VCaP (cell line): ENCODE results near the gene EGFR.

ENCODE experiments used
- H3K27ac ChIP-seq: fragments of 450-650 bp; 2 replicates; pipeline ENCODE4 v1.5.1; 2017
- TF ChIP-seq, protein P1 (sequence below): fragments of 450-650 bp; conservative IDR thresholded peaks from 2 replicates; pipeline ENCODE4 v1.5.1; 2017; ENCODE audit warnings: mild to moderate bottlenecking, moderate library complexity

EGFR gene

DNA sequence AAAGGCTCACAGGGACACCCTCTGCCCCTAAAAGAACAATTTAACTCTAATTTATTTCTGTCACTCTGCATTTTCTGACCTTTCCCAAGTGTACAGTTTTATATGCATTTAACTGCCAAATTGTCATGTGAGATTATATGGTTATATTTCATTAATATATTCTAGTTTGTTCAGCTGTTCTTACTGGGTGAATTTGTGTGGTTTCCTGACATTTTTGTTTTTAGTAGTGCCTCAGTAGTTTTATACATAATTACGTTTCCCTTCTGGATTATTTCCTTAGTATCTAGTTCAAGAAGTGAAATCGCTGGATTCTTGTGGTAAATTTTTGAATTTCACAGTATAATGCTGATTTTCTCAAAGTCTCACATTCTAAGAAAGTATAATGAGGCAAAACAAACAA, 41.3 kb downstream of the EGFR start:
- TF ChIP-seq, protein P1, sequence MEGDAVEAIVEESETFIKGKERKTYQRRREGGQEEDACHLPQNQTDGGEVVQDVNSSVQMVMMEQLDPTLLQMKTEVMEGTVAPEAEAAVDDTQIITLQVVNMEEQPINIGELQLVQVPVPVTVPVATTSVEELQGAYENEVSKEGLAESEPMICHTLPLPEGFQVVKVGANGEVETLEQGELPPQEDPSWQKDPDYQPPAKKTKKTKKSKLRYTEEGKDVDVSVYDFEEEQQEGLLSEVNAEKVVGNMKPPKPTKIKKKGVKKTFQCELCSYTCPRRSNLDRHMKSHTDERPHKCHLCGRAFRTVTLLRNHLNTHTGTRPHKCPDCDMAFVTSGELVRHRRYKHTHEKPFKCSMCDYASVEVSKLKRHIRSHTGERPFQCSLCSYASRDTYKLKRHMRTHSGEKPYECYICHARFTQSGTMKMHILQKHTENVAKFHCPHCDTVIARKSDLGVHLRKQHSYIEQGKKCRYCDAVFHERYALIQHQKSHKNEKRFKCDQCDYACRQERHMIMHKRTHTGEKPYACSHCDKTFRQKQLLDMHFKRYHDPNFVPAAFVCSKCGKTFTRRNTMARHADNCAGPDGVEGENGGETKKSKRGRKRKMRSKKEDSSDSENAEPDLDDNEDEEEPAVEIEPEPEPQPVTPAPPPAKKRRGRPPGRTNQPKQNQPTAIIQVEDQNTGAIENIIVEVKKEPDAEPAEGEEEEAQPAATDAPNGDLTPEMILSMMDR, result no peak
- no peak overlapping the region for H3K27ac ChIP-seq

DNA sequence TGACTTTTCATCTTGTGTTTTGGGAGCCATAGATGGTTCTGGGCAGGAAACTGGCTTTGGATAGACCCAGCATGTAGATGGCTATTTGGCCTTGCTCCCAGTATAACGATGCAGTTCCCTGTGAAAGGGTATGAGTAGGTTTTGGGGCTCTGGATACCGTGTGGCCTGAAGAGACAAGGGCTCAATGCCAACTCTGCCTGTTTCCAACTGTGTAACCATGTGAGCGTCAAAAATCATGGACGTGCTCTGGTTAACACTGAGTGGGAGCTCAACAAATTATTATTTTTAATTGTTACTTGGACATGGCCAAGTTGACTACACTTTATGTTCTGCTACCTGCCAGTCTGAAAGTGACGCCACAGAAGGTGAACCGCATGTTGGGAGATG, 41.8 kb downstream of the EGFR start:
- no peak overlapping the region for H3K27ac ChIP-seq
- TF ChIP-seq, protein P1, result no peak

DNA sequence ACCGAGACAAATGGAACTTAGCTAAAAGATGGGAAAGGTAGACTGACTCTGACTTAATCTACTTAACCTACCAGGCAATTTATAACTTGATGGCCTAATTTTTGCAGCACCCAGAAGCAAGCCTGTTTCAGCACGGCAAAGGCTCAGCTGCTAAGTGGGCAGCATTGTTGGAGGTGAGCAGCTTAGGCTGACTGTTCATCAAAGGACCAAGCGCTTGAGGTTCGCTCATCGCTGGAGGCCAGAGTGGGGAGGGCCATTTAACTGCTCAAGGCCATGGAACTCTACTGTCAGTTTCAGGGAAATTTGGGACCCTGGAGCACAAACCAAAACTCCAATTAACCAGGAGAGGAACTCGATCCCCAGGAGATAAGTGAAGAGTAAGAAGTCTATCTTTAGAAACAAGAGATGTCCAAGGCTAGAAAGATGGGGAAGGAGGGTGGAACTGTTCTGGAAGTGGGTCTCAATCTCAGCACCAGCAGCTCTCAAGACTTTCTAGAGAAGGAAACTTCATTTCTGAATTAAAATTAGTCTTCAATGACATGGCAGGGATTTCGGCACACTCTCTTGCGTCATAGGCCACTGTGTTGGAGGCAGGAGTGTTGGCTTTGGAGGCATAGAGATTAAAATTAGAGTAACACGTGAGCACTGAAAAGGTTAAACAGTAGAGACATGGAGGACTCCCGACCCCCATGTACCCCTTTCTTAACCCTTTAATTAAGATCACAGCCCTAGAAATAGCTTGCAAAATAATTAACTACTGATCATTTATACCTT, 43.1 kb downstream of the EGFR start:
- TF ChIP-seq, protein P1, result no peak
- no peak overlapping the region for H3K27ac ChIP-seq

DNA sequence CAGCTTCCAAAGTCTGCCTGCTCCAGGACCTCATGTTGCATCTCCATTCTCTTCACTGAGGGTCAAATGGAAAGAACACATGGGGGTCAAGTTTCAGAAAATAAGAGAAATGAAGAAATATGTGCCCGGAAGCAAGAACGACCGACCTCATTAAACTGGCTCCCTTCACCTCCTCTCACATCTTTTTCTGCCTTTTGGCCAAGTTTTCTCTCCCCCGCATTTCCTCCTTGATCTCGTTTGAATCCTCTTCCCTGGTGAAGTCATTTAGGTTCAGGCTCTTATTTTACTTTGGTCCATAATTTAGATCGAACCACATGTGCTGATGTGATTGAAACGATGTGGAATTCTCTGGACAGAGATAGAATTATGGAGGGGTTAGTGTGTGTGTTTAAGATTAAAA, 44.2 kb downstream of the EGFR start:
- H3K27ac ChIP-seq, result no peak overlapping the region
- TF ChIP-seq, protein P1, result no peak

DNA sequence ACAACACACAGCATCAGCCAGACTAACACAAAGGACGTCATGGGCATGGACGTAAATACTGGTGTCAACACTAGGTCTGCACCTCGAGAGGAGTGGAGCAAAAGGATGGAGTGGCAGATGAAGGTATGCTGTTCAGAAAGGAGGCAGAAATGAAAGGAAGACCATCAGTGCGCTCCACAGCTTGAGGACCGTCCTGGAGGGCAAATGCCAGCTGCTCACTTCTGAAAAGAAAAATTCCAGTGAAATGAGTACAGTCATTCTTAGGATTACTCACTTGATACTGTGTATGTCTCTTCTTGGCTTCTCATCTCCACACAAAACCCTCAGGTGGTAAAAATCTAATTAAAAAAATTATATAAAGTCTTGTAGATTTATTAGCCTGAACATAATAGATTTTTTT, 44.8 kb downstream of the EGFR start:
- TF ChIP-seq, protein P1, result no peak
- no peak overlapping the region for H3K27ac ChIP-seq

DNA sequence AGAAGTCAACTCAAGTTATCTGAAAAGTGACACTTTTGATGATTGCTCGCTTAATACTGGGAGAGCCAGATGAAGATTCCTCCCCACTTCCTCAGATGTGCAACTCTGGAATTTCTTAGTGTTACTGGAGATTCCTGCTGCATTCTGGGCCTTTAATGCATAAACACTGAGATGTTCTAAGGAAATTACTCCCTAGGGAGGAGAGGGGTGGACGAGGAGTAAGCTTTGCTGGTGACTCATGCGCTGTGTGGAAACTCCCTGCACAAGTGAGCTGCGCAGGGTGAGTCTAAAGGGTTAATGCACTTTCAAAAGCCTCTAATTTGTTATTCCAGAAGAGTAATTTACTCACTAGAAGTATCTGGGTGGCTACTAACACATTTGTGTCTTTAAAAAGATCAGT, 46.3 kb downstream of the EGFR start:
- TF ChIP-seq, protein P1, result no peak
- no peak overlapping the region for H3K27ac ChIP-seq

DNA sequence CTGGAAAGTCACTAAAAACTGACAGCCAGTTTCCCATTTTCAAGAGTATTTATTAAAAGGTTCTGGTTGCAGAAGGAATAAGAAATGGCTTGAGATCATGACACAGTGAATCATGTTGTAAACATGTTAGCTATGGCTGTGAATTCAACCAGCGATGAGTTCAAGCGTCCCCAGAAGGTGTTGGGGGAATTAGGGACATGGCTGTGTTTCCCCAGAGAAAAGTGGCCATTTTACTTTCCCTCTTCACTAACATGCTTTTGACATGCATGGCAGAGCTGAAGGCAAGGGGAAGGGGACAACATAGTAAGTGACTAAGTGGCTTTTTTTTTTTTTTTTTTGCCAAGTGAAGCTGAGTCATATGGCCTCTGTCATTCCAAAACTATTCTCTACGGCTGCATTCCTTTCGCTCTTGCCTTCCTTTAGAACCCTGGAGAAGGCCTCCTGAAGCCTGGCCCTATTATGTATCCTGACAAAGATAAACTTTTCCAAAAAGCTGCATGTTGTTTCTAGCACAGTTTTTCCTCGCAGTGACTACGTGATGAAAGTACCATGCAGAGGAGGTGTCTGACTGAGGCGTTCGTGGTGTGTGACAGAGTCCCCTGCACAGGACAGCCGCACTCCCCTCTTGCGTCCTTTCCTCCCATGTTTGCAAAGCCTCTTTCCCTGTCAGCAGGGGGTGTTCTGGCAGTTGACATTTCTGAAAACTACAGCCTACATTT, 46.9 kb downstream of the EGFR start:
- H3K27ac ChIP-seq, result no peak overlapping the region
- TF ChIP-seq, protein P1, result no peak
